22Rv1 (cell line): ENCODE measurements around the gene OTUB1.

Experiments used
- ZFX ChIP-seq: fragments of 450-650 bp; IDR thresholded peaks from 2 replicates; pipeline ENCODE4 v1.6.1; 2017; ENCODE audit warnings: antibody characterized with exemption, borderline replicate concordance
- TF ChIP-seq, protein P1 (sequence below): fragments of 450-650 bp; IDR thresholded peaks from 2 replicates; pipeline ENCODE4 v1.5.1; 2017; ENCODE audit warnings: mild to moderate bottlenecking

DNA sequence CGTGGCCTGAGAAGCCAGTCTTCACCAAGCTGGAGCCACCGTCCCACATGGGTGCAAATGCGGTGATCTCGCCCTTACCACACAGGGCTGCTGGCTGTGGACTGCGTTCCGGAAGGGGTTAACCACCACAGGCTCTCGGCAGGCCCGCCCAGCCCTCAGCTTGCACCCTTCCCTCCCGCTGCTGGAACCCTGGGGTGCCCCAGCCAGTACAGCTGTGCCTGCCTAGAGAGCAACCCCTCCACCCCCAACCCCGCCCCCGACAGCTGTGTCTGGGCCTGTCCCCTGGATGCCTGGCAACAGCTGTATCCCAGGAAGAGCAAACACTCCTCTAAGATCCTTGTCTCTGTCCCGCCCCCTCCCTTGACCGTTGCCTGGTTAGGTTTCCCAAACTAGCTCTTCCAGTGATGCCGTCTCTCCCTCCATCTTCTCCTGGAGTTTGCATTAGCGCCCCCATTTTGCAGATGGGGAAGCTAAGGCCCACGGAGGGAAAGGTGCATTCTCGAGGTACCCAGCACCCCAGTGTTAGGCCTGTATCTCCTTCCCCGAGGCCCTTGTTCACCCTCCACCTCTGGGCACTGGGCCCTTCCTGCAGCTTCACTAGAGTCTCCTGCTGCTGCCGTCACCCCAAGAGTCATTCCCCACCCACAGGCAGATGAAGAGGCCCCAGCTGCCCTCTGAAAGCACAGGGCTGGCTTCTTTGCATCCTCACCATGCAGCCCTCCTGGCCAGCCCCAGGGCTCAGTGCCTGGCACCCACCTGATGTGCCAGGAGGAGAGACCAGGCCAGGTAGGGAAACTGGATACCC is 24.4 kb upstream of the OTUB1 start:
- TF ChIP-seq, protein P1, sequence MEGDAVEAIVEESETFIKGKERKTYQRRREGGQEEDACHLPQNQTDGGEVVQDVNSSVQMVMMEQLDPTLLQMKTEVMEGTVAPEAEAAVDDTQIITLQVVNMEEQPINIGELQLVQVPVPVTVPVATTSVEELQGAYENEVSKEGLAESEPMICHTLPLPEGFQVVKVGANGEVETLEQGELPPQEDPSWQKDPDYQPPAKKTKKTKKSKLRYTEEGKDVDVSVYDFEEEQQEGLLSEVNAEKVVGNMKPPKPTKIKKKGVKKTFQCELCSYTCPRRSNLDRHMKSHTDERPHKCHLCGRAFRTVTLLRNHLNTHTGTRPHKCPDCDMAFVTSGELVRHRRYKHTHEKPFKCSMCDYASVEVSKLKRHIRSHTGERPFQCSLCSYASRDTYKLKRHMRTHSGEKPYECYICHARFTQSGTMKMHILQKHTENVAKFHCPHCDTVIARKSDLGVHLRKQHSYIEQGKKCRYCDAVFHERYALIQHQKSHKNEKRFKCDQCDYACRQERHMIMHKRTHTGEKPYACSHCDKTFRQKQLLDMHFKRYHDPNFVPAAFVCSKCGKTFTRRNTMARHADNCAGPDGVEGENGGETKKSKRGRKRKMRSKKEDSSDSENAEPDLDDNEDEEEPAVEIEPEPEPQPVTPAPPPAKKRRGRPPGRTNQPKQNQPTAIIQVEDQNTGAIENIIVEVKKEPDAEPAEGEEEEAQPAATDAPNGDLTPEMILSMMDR = no peak
- no peak for TF ChIP-seq ZFX
